ENCODE results near the gene TMEM80. TPM values are rescaled to one million over a fixed set of nuclear protein-coding genes. Genes with fewer than 3 reads are reported as not detected.
"Not testable (repeated sequence)": the region's sequence is repeated elsewhere in the genome, so short reads cannot be mapped to it uniquely, and the experiment has no call there.

The TMEM80 gene
- total RNA-seq, 2 donors from 2014 or later = 21.8 to 36.3 TPM

GRCh38 chr11:680970-681369 lies 14.6 kb upstream of the TMEM80 start:
- Histone ChIP-seq H3K4me3 (no peak overlapping the region), H3K27ac (no peak overlapping the region), H3K4me1 (no peaks in the 10 kb centered on the region), H3K36me3 (replicated peaks in 1 of 2; ENCODE audit: insufficient read depth in 1 of 2, low read depth in 2 of 2) (peaks cover 5 to 9% of the 10 kb centered on the region in 2 donors), H3K27me3 (no peaks in the 10 kb centered on the region), H3K9me3 (no peaks in the 10 kb centered on the region)
- no peak for DNase-seq
- intact Hi-C loops (cut with DNase I) = no loop called here
- no peak for ATAC-seq
- no peak for TF ChIP-seq CTCF (IDR thresholded peaks at IDR 0.05)
- no peak for TF ChIP-seq POLR2A (IDR thresholded peaks at IDR 0.05)
- 93 to 95% methylated on average over 13 of the region's 13 CpGs for WGBS, 2 donors

GRCh38 chr11:686451-687243 lies 9.0 kb upstream of the TMEM80 start:
- DNase-seq = no peak
- H3K27me3 ChIP-seq = no peaks in the 10 kb centered on the region
- peaks cover under 1% of the 10 kb centered on the region for H3K4me1 ChIP-seq
- H3K36me3 ChIP-seq (replicated peaks in 1 of 2; ENCODE audit: insufficient read depth in 1 of 2, low read depth in 2 of 2) = peaks cover 5 to 12% of the 10 kb centered on the region in 2 donors
- intact Hi-C loops (cut with DNase I) = no loop called here
- H3K4me3 ChIP-seq = no peak overlapping the region
- H3K27ac ChIP-seq = no peak overlapping the region
- ATAC-seq = no peak
- 91 to 93% methylated on average over 26 to 28 of the region's 30 CpGs for WGBS, 2 donors
- TF ChIP-seq CTCF (IDR thresholded peaks at IDR 0.05) (no peak), POLR2A (IDR thresholded peaks at IDR 0.05) (no peak)
- no peaks in the 10 kb centered on the region for H3K9me3 ChIP-seq

- H3K4me1 ChIP-seq = peaks cover 4% of the 10 kb centered on the region
- no peaks in the 10 kb centered on the region for H3K27me3 ChIP-seq
- peaks cover 5 to 11% of the 10 kb centered on the region in 2 donors for H3K36me3 ChIP-seq (replicated peaks in 1 of 2; ENCODE audit: insufficient read depth in 1 of 2, low read depth in 2 of 2)
- intact Hi-C loops (cut with DNase I) = no loop called here
- ATAC-seq (no peak), DNase-seq (no peak)
- H3K4me3 ChIP-seq = no peak overlapping the region
- H3K9me3 ChIP-seq = no peaks in the 10 kb centered on the region
- TF ChIP-seq POLR2A (IDR thresholded peaks at IDR 0.05) = no peak
- TF ChIP-seq CTCF (IDR thresholded peaks at IDR 0.05) = no peak
- H3K27ac ChIP-seq = no peak overlapping the region
- 85 to 86% methylated on average over 13 of the region's 13 CpGs for WGBS, 2 donors
These were observed 7.9 kb upstream of the TMEM80 start for GRCh38 chr11:687751-688150.

- peaks cover 5 to 10% of the 10 kb centered on the region in 2 donors for H3K36me3 ChIP-seq (replicated peaks in 1 of 2; ENCODE audit: insufficient read depth in 1 of 2, low read depth in 2 of 2)
- H3K4me3 ChIP-seq = no peak overlapping the region
- no peak for TF ChIP-seq CTCF (IDR thresholded peaks at IDR 0.05)
- TF ChIP-seq POLR2A (IDR thresholded peaks at IDR 0.05) = no peak
- H3K4me1 ChIP-seq = peaks cover 13% of the 10 kb centered on the region
- peak in 1 of 4 donors; percentile 52 for DNase-seq
- peak overlapping the region in 1 of 4 donors; percentile 0 for H3K27ac ChIP-seq
- WGBS, 2 donors = 62 to 81% methylated on average over 9 of the region's 9 CpGs
- intact Hi-C loops (cut with DNase I) = no loop called here
- no peak for ATAC-seq
- no peaks in the 10 kb centered on the region for H3K9me3 ChIP-seq
- no peaks in the 10 kb centered on the region for H3K27me3 ChIP-seq
These were observed 6.9 kb upstream of the TMEM80 start for GRCh38 chr11:688681-689080.

- peaks cover 19% of the 10 kb centered on the region for H3K4me1 ChIP-seq
- H3K9me3 ChIP-seq = no peaks in the 10 kb centered on the region
- no peaks in the 10 kb centered on the region for H3K27me3 ChIP-seq
- TF ChIP-seq POLR2A (IDR thresholded peaks at IDR 0.05) = no peak
- no peak for TF ChIP-seq CTCF (IDR thresholded peaks at IDR 0.05)
- ATAC-seq (no peak), DNase-seq (no peak)
- no peak overlapping the region for H3K27ac ChIP-seq
- peaks cover 0 to 6% of the 10 kb centered on the region in 2 donors for H3K36me3 ChIP-seq (replicated peaks in 1 of 2; ENCODE audit: insufficient read depth in 1 of 2, low read depth in 2 of 2)
- no peak overlapping the region for H3K4me3 ChIP-seq
- intact Hi-C loops (cut with DNase I) = no loop called here
- 85 to 94% methylated on average over 2 to 7 of the region's 7 CpGs for WGBS, 2 donors
These were observed 6.0 kb upstream of the TMEM80 start for GRCh38 chr11:689625-690024.

GRCh38 chr11:690244-690643 lies 5.4 kb upstream of the TMEM80 start:
- H3K27me3 ChIP-seq; H3K36me3 ChIP-seq (replicated peaks in 1 of 2; ENCODE audit: insufficient read depth in 1 of 2, low read depth in 2 of 2); H3K27ac ChIP-seq; intact Hi-C loops (cut with DNase I); ATAC-seq; H3K4me3 ChIP-seq; DNase-seq; H3K9me3 ChIP-seq: not testable (repeated sequence)
- peaks cover 19% of the 10 kb centered on the region for H3K4me1 ChIP-seq
- 92 to 100% methylated on average over 3 of the region's 3 CpGs for WGBS, 2 donors
